Right atrium auricular region (tissue), 2 donors: ENCODE measurements around the gene EEF2. TPM values are rescaled to one million over a fixed set of nuclear protein-coding genes. Genes with fewer than 3 reads are reported as not detected.
A peak's percentile ranks its signal among the peaks of the same experiment; 100 is the strongest.
"Not testable (repeated sequence)": the region's sequence is repeated elsewhere in the genome, so short reads cannot be mapped to it uniquely, and the experiment has no call there.

Experiments used
- DNase-seq: peaks from one replicate; pipeline ENCODE4 v3.0.0-alpha.2; 2019; ENCODE audit warnings: low spot score
- H3K27ac ChIP-seq, 2 donors: fragments of 200-600 bp; sonication (generic); 1 replicate in 1 of 2; 2 replicates in 1 of 2; pipeline ENCODE4 v1.5.1; 2016 to 2019
- H3K27me3 ChIP-seq, 2 donors: fragments of 200-600 bp; sonication (generic); one replicate each; pipeline versions ENCODE4 v1.5.1 to v1.6.0; 2017 to 2019
- H3K36me3 ChIP-seq: fragments of 200-600 bp; sonication (generic); one replicate; pipeline ENCODE4 v1.5.1; 2016
- H3K4me1 ChIP-seq, 2 donors: fragments of 200-600 bp; sonication (generic); one replicate each; pipeline versions ENCODE4 v1.5.1 to v1.6.0; 2017 to 2019
- H3K4me3 ChIP-seq, 2 donors: fragments of 200-600 bp; sonication (generic); 1 replicate in 1 of 2; 2 replicates in 1 of 2; pipeline ENCODE4 v1.5.1; 2017 to 2019; ENCODE audit warnings: mild to moderate bottlenecking in 1 of 2, moderate library complexity in 1 of 2
- H3K9me3 ChIP-seq, 2 donors: fragments of 200-600 bp; sonication (generic); one replicate each; pipeline ENCODE4 v1.5.1; 2019
- CTCF ChIP-seq, 2 donors: fragments of 200-600 bp; sonication (generic); IDR thresholded peaks; one replicate each; pipeline ENCODE4 v1.5.1; 2019; ENCODE audit warnings: antibody characterized with exemption in 2 of 2
- total RNA-seq, 2 donors: library from RNA; depleted of rRNA; stranded (reverse); fragments of >200 nt; gene quantifications; one replicate each; pipeline ENCODE4 v1.1.0, GENCODE V29; 2016

Gene EEF2
- total RNA-seq, 2 donors from 2014 or later = 1,205 to 1,737 TPM

GRCh38 chr19:4012975-4013634, 27.8 kb upstream of the EEF2 start:
- no peak overlapping the region for H3K27ac ChIP-seq
- peaks cover 0 to 72% of the 10 kb centered on the region in 2 donors for H3K4me1 ChIP-seq
- H3K4me3 ChIP-seq = no peak overlapping the region
- no peak for DNase-seq
- TF ChIP-seq CTCF (IDR thresholded peaks at IDR 0.05) = no peak
- H3K27me3 ChIP-seq = no peaks in the 10 kb centered on the region
- H3K36me3 ChIP-seq = peaks cover 28% of the 10 kb centered on the region
- H3K9me3 ChIP-seq = no peaks in the 10 kb centered on the region

DNA sequence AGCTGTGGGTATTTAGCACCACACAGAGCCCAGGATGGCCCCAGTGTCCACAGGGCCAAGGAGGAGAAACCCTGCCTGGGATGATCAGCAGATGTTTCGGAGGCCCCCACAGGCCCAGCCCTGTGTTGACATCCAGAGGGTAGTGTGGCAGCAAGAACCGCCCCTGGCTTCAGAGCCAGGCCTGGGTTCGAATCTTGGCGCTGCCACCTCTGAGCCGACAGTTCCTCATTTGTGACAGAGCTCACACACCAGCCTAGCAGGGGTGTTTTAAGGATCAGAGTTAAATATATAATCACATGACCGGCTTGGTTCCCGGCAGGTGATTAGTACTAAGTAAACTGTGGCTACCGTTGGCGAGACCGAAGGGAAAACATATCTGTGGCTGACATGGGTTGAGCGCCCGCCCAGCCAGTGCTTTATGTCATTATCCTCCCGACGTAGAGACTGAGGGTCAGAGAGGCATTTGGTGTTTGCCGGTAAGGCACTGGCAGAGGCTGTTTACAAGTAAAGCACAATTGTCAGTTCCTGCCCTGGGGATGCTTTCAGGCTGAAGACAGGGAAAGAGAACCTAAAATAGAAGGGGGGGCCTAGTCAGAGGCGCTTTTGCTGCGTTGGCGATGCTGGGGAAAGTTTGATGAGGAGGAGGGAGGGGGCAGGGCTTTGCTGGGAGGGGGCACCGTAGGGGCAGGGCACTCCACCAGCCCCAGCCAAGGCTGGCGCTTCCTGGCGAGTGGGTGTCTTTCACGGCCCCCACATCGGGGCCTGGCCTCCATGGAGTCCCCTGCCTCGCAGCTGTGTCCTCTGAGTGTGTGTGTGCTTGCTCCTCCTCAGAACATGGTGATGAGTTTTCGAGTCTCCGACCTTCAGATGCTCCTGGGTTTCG, 27.1 kb upstream of the EEF2 start:
- Histone ChIP-seq H3K4me3 (no peak overlapping the region), H3K36me3 (peaks cover 28% of the 10 kb centered on the region), H3K27ac (no peak overlapping the region), H3K27me3 (no peaks in the 10 kb centered on the region), H3K9me3 (no peaks in the 10 kb centered on the region), H3K4me1 (peaks cover 0 to 72% of the 10 kb centered on the region in 2 donors)
- no peak for DNase-seq
- TF ChIP-seq CTCF (IDR thresholded peaks at IDR 0.05) = no peak

DNA sequence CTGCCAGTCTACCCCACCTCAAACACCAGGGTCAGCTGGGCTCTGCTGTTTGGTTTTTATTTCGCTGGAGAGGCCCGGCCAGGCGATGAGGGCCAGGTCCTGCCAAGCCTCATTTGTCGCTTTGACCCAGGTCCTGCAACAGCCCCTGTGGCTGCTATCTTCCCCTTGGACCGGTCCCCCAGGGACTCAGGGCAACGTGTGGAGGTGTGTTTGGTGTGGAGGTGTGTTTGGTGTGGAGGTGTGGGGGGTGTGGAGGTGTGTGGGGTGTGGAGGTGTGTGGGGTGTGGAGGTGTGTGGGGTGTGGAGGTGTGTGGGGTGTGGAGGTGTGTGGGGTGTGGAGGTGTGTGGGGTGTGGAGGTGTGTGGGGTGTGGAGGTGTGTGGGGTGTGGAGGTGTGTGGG, 26.2 kb upstream of the EEF2 start:
- Histone ChIP-seq H3K27ac (peak overlapping the region in 1 of 2 donors; percentile 31), H3K36me3 (peaks cover 28% of the 10 kb centered on the region), H3K4me1 (peaks cover 0 to 76% of the 10 kb centered on the region in 2 donors)
- H3K4me3 ChIP-seq, H3K9me3 ChIP-seq, H3K27me3 ChIP-seq, DNase-seq: not testable (repeated sequence)

DNA sequence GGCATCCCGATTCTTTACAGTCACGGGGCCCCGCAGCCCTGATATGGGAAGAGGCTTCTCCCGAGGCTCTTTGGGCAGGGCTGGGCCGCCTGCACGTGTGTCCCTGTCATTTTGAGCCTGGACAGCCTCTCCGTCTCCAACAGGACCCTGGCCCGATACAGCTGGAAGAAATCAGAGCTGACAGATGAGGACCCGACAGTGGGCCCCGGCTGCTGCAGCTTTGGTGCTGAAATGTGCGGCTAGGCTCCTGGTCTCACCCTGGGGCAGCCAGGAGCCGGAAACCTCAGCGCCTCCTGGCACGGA, 25.5 kb upstream of the EEF2 start:
- no peaks in the 10 kb centered on the region for H3K27me3 ChIP-seq
- no peak for DNase-seq
- H3K4me1 ChIP-seq = peaks cover 0 to 71% of the 10 kb centered on the region in 2 donors
- no peak for TF ChIP-seq CTCF (IDR thresholded peaks at IDR 0.05)
- peak overlapping the region in 1 of 2 donors; percentile 31 for H3K27ac ChIP-seq
- H3K9me3 ChIP-seq = no peaks in the 10 kb centered on the region
- no peak overlapping the region for H3K4me3 ChIP-seq
- peaks cover 28% of the 10 kb centered on the region for H3K36me3 ChIP-seq

- Histone ChIP-seq H3K27ac (peak overlapping the region in 1 of 2 donors; percentile 31), H3K36me3 (peaks cover 23% of the 10 kb centered on the region), H3K4me1 (peaks cover 0 to 67% of the 10 kb centered on the region in 2 donors), H3K9me3 (no peaks in the 10 kb centered on the region), H3K27me3 (no peaks in the 10 kb centered on the region), H3K4me3 (no peak overlapping the region)
- no peak for TF ChIP-seq CTCF (IDR thresholded peaks at IDR 0.05)
- DNase-seq = no peak
Measured at GRCh38 chr19:4009990-4010807, 24.9 kb upstream of the EEF2 start.
